ENCODE results near the gene ERCC1. TPM values are rescaled to one million over a fixed set of nuclear protein-coding genes. Genes with fewer than 3 reads are reported as not detected.

ERCC1 gene
- polyA plus RNA-seq, 2 of the 4 experiments (the other 2 are of a cell fraction), result 81.7 to 93.0 TPM

DNA sequence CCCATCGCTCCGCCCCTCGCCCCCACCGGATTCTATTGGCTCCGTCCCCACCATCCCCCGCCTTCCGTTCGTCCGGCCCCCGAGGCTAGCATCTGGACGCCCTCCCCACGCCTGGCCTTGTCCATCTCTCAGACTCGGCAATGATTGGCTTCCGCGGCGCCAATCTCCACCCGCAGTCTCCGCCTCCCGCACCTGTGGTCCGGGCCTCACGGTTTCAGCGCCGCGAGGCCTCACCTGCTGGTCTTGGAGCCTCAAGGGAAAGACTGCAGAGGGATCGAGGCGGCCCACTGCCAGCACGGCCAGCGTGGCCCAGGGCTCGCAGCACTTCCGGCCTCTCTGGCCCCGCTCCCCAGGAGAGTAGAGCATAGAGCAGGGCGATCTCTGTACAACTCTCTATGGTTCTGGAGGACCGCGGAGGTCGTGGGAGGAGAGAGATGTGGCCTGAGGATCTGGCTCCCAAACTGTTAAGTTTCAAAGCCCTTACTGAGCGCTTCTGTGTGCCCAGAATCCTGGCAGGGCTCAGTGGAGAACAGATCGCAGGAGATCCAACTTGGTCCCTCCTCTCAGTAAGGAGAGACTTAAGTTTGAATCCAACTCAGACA is at the start of gene ERCC1 (continued):
- TF ChIP-seq EHMT2 (IDR thresholded peaks at IDR 0.05; ENCODE audit: low read depth) (no peak), EHF (CRISPR knock-in tag; IDR thresholded peaks at IDR 0.05) (peak; percentile 80; the same call in 1 of the 2 replicates), RAD21 (conservative IDR thresholded peaks at IDR 0.05 in 1 of 2, IDR thresholded peaks at IDR 0.05 in 1 of 2) (no peak), ZC3H11A (IDR thresholded peaks at IDR 0.05) (no peak), RARB (CRISPR knock-in tag; IDR thresholded peaks at IDR 0.05) (peak; percentile 46; the same call in 1 of the 2 replicates), CBX8 (IDR thresholded peaks at IDR 0.05) (no peak)

DNA sequence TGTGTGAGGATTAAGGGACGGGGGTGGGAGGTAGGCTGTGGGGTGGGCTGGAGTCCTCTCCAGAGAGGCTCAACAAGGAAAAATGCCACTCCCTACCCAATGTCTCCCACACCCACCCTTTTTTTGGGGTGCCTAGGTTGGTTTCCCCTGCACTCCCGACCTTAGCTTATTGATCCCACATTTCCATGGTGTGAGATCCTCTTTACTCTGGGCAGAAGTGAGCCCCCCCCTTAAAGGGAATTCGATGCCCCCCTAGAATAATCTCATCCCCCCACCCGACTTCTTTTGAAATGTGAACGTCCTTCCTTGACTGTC is 49.6 kb upstream of the ERCC1 start:
- TF ChIP-seq SMC3 (IDR thresholded peaks at IDR 0.05) (no peak), MAZ (IDR thresholded peaks at IDR 0.05; ENCODE audit: borderline replicate concordance, low read depth, low read length) (no peak)
- Histone ChIP-seq H3K4me3 (no peak overlapping the region), H3K4me1 (peaks cover 18% of the 10 kb centered on the region), H3K9me3 (no peaks in the 10 kb centered on the region), H3K4me2 (no peak overlapping the region), H3K27ac (no peak overlapping the region)
- ATAC-seq (no peak), FAIRE-seq (no peak), DNase-seq (ENCODE audit: low read depth in 1 of 2, low spot score in 1 of 2) (no peak)
- ChIA-PET CTCF (interaction anchor here (9.6 to 33.4 kb wide), 2 partner anchors 16 to 37 kb away, joined by 107 to 1883 read pairs; partner anchors contain the start of gene ERCC1), POLR2A (no interaction called here)
- WGBS (ENCODE audit: missing lambda C conversion rate), result 44% methylated on average over 5 of the region's 5 CpGs

DNA sequence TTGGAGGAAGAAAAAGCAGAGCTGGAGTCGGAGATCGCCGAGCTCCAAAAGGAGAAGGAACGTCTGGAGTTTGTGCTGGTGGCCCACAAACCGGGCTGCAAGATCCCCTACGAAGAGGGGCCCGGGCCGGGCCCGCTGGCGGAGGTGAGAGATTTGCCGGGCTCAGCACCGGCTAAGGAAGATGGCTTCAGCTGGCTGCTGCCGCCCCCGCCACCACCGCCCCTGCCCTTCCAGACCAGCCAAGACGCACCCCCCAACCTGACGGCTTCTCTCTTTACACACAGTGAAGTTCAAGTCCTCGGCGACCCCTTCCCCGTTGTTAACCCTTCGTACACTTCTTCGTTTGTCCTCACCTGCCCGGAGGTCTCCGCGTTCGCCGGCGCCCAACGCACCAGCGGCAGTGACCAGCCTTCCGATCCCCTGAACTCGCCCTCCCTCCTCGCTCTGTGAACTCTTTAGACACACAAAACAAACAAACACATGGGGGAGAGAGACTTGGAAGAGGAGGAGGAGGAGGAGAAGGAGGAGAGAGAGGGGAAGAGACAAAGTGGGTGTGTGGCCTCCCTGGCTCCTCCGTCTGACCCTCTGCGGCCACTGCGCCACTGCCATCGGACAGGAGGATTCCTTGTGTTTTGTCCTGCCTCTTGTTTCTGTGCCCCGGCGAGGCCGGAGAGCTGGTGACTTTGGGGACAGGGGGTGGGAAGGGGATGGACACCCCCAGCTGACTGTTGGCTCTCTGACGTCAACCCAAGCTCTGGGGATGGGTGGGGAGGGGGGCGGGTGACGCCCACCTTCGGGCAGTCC is 49.0 kb upstream of the ERCC1 start:
- no peak overlapping the region for H3K4me3 ChIP-seq
- CTCF ChIA-PET, result interaction anchor here (9.6 to 33.4 kb wide), 2 partner anchors 16 to 36 kb away, joined by 107 to 1883 read pairs; partner anchors contain the start of gene ERCC1
- ATAC-seq, result no peak
- FAIRE-seq, result no peak
- no peaks in the 10 kb centered on the region for H3K9me3 ChIP-seq
- 74% methylated on average over 43 of the region's 44 CpGs for WGBS (ENCODE audit: missing lambda C conversion rate)
- no peak overlapping the region for H3K4me2 ChIP-seq
- TF ChIP-seq TFCP2L1 (CRISPR knock-in tag; IDR thresholded peaks at IDR 0.05) (no peak), POLR2AphosphoS2 (conservative IDR thresholded peaks at IDR 0.05; ENCODE audit: low read length) (peak; percentile 93), CBX8 (IDR thresholded peaks at IDR 0.05) (no peak), POLR2A (IDR thresholded peaks at IDR 0.05; ENCODE audit: low read length) (no peak), JUNB (IDR thresholded peaks at IDR 0.05) (no peak), MYC (IDR thresholded peaks at IDR 0.05; ENCODE audit: borderline replicate concordance, low read length) (no peak), HEYL (CRISPR knock-in tag; IDR thresholded peaks at IDR 0.05) (no peak), KDM5A (IDR thresholded peaks at IDR 0.05) (no peak), ESRRA (IDR thresholded peaks at IDR 0.05; ENCODE audit: borderline replicate concordance, low read length) (no peak), KDM1A (IDR thresholded peaks at IDR 0.05; ENCODE audit: low read depth) (no peak), SMC3 (IDR thresholded peaks at IDR 0.05) (no peak), TP53 (CRISPR knock-in tag; IDR thresholded peaks at IDR 0.05) (peak; percentile 12; the same call in 1 of the 2 replicates), BHLHE40 (IDR thresholded peaks at IDR 0.05; ENCODE audit: low read depth, low read length) (no peak)
- TF ChIP-seq, protein P1, sequence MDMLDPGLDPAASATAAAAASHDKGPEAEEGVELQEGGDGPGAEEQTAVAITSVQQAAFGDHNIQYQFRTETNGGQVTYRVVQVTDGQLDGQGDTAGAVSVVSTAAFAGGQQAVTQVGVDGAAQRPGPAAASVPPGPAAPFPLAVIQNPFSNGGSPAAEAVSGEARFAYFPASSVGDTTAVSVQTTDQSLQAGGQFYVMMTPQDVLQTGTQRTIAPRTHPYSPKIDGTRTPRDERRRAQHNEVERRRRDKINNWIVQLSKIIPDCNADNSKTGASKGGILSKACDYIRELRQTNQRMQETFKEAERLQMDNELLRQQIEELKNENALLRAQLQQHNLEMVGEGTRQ (IDR thresholded peaks at IDR 0.05), result peak; percentile 39; the same call in 1 of the 2 replicates
- TF ChIP-seq, protein P2, sequence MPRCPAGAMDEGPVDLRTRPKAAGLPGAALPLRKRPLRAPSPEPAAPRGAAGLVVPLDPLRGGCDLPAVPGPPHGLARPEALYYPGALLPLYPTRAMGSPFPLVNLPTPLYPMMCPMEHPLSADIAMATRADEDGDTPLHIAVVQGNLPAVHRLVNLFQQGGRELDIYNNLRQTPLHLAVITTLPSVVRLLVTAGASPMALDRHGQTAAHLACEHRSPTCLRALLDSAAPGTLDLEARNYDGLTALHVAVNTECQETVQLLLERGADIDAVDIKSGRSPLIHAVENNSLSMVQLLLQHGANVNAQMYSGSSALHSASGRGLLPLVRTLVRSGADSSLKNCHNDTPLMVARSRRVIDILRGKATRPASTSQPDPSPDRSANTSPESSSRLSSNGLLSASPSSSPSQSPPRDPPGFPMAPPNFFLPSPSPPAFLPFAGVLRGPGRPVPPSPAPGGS (IDR thresholded peaks at IDR 0.05), result no peak
- TF ChIP-seq, protein P3, sequence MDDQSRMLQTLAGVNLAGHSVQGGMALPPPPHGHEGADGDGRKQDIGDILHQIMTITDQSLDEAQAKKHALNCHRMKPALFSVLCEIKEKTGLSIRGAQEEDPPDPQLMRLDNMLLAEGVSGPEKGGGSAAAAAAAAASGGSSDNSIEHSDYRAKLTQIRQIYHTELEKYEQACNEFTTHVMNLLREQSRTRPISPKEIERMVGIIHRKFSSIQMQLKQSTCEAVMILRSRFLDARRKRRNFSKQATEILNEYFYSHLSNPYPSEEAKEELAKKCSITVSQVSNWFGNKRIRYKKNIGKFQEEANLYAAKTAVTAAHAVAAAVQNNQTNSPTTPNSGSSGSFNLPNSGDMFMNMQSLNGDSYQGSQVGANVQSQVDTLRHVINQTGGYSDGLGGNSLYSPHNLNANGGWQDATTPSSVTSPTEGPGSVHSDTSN (IDR thresholded peaks at IDR 0.05), result no peak
- POLR2A ChIA-PET, result no interaction called here
- no peak for DNase-seq (ENCODE audit: low read depth in 1 of 2, low spot score in 1 of 2)
- no peak overlapping the region for H3K27ac ChIP-seq
- peaks cover 19% of the 10 kb centered on the region for H3K4me1 ChIP-seq

Data from A549 (cell line).